ENCODE results near the gene CLCN7. TPM values are rescaled to one million over a fixed set of nuclear protein-coding genes. Genes with fewer than 3 reads are reported as not detected.

The CLCN7 gene
- total and polyA plus RNA-seq, 2 donors (not counting 3 experiments of a cell fraction or from before 2014, with no cell fraction given), result 59.8 to 94.9 TPM

- intact Hi-C loops (cut with micrococcal nuclease) (no loop called here), dilution Hi-C loops (cut with MboI; ENCODE audit: extremely low pct_ligation_motif_present, low sequenced_read_pairs) (no loop called here)
- no peak for TF ChIP-seq MYC (IDR thresholded peaks at IDR 0.05; ENCODE audit: low read depth, low read length)
- no peak for TF ChIP-seq GATA2 (IDR thresholded peaks at IDR 0.05; ENCODE audit: insufficient read depth, insufficient read length, low read depth, low read length)
- no peak for TF ChIP-seq POLR2A (IDR thresholded peaks at IDR 0.05; ENCODE audit: low read depth, low read length)
- no peak for TF ChIP-seq EZH2 (IDR thresholded peaks at IDR 0.05; ENCODE audit: borderline replicate concordance, low read depth, low read length, severe bottlenecking)
- TF ChIP-seq JUN (IDR thresholded peaks at IDR 0.05; ENCODE audit: borderline replicate concordance, insufficient read depth, insufficient read length, low read depth), result no peak
- no peak for TF ChIP-seq CTCF (IDR thresholded peaks at IDR 0.05; ENCODE audit: extremely low read depth in 1 of 2, insufficient read depth in 1 of 2, low read depth in 1 of 2, low read length in 2 of 2)
- TF ChIP-seq MAX (IDR thresholded peaks at IDR 0.05; ENCODE audit: insufficient read depth, insufficient read length), result no peak
- no peak for TF ChIP-seq FOS (IDR thresholded peaks at IDR 0.05; ENCODE audit: borderline replicate concordance, insufficient read depth, low read length)
- TF ChIP-seq POLR2AphosphoS5 (IDR thresholded peaks at IDR 0.05; ENCODE audit: insufficient read depth, low read depth, low read length), result no peak
- Histone ChIP-seq H3K4me2 (ENCODE audit: insufficient read depth, low read length) (no peak overlapping the region), H3K27ac (ENCODE audit: insufficient read depth, low read depth, low read length) (no peak overlapping the region), H2AFZ (ENCODE audit: low read depth, low read length) (no peak overlapping the region), H3K36me3 (ENCODE audit: control insufficient read depth in 2 of 2, extremely low read depth in 1 of 2, insufficient read depth in 2 of 2, low read length in 2 of 2) (no peaks in the 10 kb centered on the region), H3K9ac (replicated peaks; ENCODE audit: extremely low read depth, insufficient read depth, low read length) (no peak overlapping the region), H4K20me1 (replicated peaks; ENCODE audit: control insufficient read depth, extremely low read depth, insufficient read depth, low read length) (no peaks in the 10 kb centered on the region), H3K4me3 (replicated peaks in 1 of 3; ENCODE audit: insufficient read depth in 1 of 3, low read depth in 1 of 3, low read length in 3 of 3) (no peak overlapping the region), H3K27me3 (ENCODE audit: control insufficient read depth in 2 of 2, insufficient read depth in 2 of 2, low read length in 2 of 2) (no peaks in the 10 kb centered on the region), H3K9me3 (replicated peaks; ENCODE audit: control insufficient read depth, insufficient read depth, low read length) (no peaks in the 10 kb centered on the region), H3K9me1 (replicated peaks; ENCODE audit: control insufficient read depth, extremely low read depth, insufficient read depth, low read length) (no peaks in the 10 kb centered on the region), H3K79me2 (ENCODE audit: control insufficient read depth, insufficient read depth, low read length) (peaks cover 10% of the 10 kb centered on the region), H3K4me1 (ENCODE audit: control insufficient read depth, extremely low read depth, insufficient read depth, low read length) (peaks cover 5% of the 10 kb centered on the region)
- FAIRE-seq, result no peak
- no TSS peak for BruUV-seq (replicated peaks)
- CTCF ChIA-PET, result no interaction called here
- POLR2A ChIA-PET, result no interaction called here
- no peak for DNase-seq (ENCODE audit: low read depth, low spot score)
These were observed 2.2 kb upstream of the CLCN7 start for GRCh38 chr16:1477033-1477432.
